Stimulated activated CD4-positive, alpha-beta T cell treated with anti-CD3 and anti-CD28 coated beads, Interleukin-12 subunit alpha, Interleukin-12 subunit beta, amount 100 ng/mL, for 24 hours (primary cell): ENCODE results near the gene GFM1.
"Not testable (repeated sequence)": the region's sequence is repeated elsewhere in the genome, so short reads cannot be mapped to it uniquely, and the experiment has no call there.

Experiments used
- DNase-seq, 2 experiments: peaks; one replicate each; pipeline ENCODE4 v3.0.0-alpha.2; 2020; ENCODE audit warnings: low read depth in 2 of 2

GFM1 gene

DNA sequence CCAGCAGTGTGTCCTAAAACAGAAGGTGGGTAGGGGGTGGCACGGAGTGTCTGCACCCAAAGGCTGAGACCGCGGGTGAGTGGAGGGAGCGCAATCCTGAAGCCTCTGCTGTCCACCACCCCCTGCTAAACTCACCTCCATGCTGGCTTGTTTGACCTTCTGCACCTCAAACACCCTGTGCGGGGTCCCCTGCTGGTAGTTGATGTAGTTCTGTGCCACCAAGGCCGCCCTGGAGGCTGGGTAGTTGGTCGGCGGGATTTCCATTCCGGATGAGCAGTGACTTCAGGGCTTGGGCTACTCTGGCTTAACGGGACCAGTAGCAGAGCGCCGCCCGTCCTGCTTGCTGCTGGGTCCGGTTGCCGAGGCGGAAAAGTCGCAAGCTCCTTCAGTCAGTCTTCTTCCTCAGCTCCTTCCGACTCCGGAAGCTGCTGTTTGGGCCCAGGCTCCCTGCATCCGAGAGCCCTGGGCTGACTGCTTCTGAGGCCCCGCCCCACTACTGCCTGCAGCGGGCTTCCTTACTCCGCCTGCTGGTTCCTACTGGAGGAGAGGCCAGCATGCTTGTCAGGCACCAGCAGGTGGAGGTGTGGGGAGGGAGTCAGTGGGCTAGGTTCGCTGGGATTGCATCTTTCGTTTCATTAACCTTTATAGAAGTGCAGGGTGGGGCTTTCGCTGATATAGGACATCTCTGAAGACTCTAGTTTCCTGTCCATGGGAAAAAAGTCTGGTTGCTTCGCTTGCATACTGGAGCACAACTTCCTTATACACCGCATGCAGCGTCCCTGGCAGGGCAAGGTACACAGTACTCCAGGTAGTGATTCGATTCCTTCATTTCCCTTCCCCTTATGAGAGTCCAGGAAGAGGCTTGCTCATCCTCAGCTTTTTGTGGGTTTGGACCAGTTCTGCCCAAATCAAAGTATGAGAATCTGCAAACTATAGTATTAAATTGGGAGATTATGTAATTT, 28.2 kb downstream of the GFM1 start, which contains the start of gene LXN:
TSS of gene LXN (minus strand) at position 434 of the 962 bp plus-strand sequence. CDS start at position 264, 170 bp downstream.
- peak; percentile 48 to 76 for DNase-seq

DNA sequence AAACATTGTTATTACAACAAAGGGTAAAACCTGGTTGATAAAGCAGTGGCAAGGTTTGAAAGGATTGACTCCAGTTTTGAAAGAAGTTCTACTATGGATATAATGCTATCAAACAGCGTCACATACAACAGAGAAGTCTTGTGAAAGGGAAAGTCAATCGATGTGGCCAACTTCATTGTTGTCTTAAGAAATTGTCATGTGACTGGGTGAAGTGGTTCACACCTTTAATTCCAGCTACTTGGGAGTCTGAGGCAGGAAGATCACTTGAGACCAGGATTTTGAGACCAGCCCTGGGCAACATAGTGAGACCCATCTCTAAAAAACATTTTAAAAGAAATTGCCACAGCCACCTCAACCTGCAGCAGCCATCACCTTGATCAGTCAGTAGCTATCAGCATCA, 34.4 kb downstream of the GFM1 start:
- DNase-seq = no peak

GRCh38 chr3:158679547-158680000, 35.2 kb downstream of the GFM1 start:
- no peak for DNase-seq

DNA sequence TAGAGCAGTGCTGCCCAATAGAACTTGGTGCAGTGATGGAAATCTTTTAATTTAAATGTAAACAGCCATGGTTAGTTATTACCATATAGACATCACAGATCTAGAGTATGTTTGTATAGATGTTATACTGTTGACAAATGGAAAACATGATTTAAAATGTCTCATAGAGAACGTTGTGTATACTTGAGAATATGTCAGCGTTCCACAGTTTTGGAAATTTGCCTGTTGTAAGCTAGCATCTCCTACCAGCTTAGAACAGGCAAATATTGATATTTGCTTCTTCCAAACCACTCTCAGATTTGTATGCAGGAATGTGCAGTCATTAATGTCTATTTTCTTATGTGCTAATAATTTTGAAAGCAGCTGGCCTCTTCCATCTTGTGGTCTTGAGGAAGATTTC, 36.5 kb downstream of the GFM1 start:
- DNase-seq = no peak

GRCh38 chr3:158683230-158683962, 39.1 kb downstream of the GFM1 start:
- no peak for DNase-seq

DNA sequence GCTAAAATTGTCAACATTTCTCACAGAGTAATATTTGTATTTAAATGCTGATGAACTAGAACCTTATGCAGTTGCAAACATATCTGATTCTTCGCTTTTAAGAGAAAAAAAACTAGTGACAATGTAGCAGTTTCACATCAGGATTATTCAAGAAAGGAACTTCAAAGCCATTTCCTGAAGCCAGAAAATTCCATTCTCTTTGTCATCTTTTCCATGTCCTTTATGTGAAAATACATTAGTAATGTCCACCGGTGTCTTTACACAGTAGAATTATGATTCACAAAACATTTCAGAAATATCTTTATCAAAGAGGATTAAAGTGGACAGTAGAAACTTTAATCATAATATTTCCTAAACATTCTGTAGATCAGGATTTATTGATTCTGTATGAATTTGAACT, 40.8 kb downstream of the GFM1 start:
- DNase-seq = no peak

DNA sequence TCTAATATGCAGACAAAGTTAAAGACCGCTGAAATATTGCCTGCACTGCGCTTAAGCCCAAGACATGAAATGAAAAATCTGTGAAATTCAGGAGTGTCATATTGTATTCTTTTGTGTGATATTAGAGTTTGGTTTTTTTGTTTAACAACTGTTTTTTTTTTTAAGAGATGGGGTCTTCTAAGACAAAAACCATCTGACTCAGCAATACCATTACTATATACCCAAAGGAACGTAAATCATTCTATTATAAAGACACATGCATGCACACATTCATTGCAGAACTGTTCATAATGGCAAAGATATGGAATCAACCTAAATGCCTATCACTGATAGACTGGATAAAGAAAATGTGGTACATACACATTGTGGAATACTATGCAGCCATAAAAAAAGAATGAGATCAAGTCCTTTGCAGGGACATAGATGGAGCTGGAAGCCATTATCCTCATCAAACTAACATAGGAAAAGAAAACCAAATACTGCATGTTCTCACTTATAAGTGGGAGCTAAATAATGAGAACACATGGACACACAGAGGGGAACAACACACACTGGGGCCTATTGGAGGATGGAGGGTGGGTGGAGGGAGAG, 49.6 kb downstream of the GFM1 start:
- DNase-seq = not testable (repeated sequence)

DNA sequence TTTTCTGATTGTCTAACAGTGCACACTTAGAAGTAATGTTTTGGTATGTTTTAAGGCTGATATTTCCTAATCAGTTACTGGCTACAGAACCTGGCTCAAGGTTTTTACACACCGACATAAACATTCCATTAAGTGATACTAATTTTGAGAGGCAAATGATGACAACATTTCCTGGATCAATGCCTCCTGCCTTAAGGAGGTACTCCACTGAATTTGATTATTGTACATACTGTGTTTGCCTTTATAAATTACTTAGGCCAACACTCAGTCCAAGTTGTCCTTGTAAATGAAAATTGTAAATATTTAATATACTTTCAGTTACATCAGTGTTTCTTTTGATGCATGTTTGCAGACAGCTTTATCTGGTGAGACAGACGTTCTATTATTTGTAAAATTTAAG, 52.3 kb downstream of the GFM1 start:
- no peak for DNase-seq

DNA sequence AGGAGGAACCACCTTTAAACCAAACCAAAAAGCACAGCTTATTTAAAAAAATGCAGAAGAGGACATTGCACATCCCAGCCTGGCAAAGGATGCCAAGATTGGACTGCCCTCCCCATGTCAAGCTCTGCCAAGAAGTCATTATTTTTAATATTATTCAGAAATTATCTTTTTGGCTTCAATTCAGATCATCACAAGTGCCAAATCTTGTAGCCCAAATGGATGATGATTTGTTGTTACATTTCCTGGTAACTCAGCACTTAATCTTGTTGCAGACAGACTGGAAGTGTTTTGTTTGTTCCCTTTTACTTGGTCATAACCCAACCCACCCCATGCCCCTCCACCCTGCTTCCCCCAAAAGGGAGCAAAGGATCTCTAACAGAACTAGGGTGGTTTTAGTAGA, 56.2 kb downstream of the GFM1 start:
- DNase-seq = no peak

- DNase-seq = no peak
Observed at GRCh38 chr3:158701420-158702065, 57.2 kb downstream of the GFM1 start.

- DNase-seq = no peak
Observed at GRCh38 chr3:158702815-158703481, 58.6 kb downstream of the GFM1 start.

- no peak for DNase-seq
Observed at GRCh38 chr3:158703566-158703965, 59.2 kb downstream of the GFM1 start.

- DNase-seq = no peak
Observed at GRCh38 chr3:158709666-158710083, 65.3 kb downstream of the GFM1 start.

DNA sequence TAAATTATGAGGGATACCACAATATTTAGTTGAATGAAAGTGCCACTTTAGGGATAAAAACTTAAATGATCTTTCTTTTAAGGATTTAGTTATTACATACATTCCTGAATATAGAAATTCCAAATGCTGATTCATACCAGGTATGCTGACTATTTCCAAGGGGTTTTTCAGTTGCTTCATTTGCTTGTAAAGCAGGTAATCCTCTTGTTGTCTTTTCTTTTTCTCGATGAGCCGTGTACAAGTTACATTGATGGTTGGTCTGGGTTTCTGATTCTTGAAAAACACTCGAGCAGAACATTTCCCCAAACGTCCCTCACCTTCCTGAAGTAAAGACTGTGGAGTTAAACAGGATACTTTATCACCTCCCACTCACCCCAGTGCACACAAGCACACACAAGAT, 66.3 kb downstream of the GFM1 start:
- DNase-seq = no peak

- DNase-seq = no peak
Observed at GRCh38 chr3:158711886-158712285, 67.6 kb downstream of the GFM1 start.

DNA sequence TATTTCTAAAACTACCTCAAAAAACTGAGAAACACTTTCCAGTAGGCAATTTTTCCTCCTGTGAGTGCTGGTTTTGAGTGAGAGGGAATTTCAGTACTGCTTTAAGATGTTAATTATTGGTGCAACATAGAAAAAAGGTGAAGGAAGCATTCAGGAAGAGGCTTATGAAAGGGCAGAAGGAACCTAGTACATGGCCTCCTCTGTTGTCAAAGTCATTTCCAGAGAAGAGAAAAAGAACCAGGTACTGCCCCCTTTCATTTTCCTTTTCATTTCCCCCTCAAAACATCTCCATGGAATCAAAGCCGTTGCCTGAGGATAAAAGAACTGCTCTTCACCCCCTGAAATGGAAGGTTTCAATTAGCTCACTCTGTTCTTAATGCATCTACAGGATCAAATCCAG, 68.1 kb downstream of the GFM1 start:
- DNase-seq = no peak

DNA sequence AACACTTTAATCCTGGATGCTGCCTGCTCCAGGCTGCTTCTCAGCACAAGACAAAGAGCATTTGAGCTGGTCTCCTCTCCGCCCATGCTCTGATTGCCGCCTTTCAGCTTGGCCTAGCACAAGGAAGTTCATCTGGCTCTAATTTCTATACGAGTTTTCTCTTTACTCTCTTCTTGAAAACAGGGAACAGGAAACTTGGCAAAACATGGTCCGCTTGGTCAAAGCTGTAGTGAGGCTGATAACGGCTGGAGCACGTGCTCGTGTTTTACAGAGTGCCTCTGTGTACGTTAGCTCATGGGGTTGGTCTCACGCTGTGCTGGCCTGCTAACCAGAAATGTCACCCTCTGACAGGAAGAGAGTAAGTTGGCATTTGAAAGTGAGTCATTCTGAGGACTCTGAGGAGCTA, 68.8 kb downstream of the GFM1 start:
- DNase-seq = no peak

- no peak for DNase-seq
Observed at GRCh38 chr3:158717576-158717975, 73.2 kb downstream of the GFM1 start.

GRCh38 chr3:158718490-158719170, 74.3 kb downstream of the GFM1 start:
- no peak for DNase-seq

GRCh38 chr3:158722108-158722507, 77.8 kb downstream of the GFM1 start:
- DNase-seq = no peak

- DNase-seq = no peak
Observed at GRCh38 chr3:158723991-158724390, 79.7 kb downstream of the GFM1 start.
